CD4-positive, alpha-beta T cell treated with Interferon gamma for 1 hour (primary cell): ENCODE results near the gene PRDX3.
"Not testable (repeated sequence)": the region's sequence is repeated elsewhere in the genome, so short reads cannot be mapped to it uniquely, and the experiment has no call there.

ENCODE experiments used
- DNase-seq: peaks from one replicate; pipeline ENCODE4 v3.0.0-alpha.2; 2020

The PRDX3 gene

DNA sequence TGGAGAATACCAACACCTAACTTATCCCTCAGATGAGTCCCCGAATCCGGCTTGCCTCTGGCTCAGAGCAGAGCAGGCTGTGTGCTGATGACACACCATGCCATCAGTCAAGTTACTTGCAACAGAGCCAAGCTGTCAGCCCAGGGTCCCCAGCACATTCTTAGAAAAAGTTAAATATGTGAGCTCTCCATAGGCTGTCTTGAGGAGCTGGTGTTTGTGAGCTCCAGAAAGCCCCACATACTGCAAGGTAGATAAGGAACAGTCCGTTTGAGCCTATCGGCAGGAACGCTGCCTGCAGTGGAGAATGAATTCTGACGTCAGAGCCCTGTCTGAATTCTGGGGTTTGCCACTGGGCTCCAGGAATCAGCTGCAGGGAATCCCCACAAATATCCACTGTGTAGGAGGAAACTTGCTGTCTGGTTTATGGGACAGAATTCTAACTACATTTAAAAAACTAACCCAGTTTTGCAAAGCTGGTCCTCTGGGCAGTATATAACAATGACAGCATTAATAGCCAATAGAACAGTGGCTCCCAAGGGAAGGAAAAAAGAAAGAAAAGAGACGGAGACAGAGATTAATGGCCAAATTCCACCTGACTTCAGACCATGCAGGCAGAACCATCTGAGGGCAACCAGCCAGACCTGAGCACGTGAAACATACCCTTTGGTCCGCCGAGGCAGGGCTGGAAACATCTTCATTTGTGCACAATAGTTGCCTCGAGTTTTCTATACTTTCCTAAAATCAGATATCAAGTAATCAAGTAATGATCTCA is 16.7 kb downstream of the PRDX3 start:
- DNase-seq = no peak

DNA sequence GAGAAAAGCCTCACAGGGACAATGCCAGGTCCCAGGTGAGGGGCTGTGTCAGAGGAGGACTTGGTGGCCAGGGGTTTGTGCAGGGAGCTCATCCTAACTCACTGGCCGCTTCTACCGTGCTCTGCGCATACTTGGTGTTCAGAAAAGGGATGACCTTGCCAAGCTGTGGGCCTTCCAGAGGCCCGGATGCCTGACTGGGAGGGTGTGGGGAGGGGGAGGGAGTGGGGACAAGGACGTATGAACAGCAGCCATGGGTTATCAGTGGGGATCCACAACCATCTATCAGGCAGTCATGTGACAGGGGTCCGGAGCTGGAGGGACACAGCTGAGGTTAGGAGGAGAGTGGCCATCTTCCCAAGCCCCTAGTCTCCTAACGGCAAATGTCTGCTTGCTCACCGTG is 19.3 kb downstream of the PRDX3 start:
- no peak for DNase-seq

DNA sequence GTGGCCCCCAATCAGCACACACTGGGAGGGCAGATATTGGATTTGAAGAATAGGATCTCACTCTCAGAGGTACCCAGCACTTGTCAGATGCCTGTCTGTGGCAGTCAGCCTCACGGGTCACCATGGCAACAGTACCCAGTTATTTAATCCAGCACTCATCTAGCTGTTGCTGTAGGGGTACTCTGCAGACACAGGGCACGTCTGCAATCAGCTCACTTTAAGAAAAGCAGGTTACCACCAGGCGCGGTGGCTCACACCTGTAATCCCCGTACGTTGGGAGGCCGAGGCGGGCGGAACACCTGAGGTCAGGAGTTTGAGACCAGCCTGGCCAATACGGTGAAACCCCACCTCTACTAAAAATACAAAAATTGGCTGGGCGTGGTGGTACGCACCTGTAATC is 25.0 kb downstream of the PRDX3 start:
- no peak for DNase-seq

DNA sequence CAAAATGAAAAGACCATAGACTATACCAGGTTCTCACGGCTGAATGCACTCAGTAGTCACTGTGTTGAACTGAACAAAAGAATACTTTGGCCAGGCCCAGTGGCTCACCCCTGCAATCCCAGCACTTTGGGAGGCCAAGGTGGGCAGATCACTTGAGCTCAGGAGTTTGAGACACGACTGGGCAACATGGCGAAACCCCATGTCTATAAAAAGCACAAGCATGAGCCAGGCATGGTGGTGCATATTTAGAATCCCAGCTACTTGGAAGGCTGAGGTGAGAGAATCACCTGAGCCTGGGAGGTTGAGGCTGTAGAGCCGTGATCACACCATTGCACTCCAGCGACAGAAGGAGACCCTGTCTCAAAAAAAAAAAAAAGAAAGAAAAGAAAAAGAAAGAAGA is 25.6 kb downstream of the PRDX3 start:
- no peak for DNase-seq

DNA sequence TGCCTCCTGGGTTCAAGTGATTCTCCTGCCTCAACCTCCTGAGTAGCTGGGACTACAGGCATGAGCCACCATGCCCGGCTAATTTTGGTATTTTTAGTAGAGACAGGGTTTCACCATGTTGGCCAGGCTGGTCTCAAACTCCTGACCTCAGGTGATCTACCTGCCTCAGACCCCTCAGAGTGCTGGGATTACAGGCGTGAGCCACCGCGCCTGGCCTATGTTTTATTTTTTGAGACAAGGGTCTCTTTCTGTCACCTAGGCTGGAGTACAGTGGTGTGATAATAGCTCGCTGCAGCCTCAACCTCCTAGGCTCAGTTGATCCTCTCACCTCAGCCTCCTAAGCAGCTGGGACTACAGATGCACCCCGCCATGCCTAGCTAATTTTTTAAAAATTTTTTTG is 27.0 kb downstream of the PRDX3 start:
- not testable (repeated sequence) for DNase-seq

DNA sequence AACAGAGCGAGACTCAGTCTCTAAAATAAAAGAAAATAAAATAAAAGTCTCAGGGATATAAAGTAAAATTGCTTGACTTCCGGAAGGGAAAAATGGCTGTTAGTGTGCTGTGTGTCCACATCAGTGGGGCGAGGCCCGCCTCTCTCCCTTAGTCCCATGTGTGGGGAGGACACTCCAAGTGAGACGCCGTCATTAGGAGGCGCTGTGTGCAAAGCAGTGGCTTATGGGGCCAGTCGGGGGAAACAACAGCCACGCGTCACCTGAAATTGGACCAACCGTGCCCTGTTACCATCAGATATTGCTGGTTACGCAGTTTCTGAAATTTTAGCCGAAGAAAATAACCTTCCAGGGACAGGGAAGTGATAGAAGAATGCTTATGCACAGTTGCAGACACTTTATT is 28.9 kb downstream of the PRDX3 start:
- DNase-seq = no peak

DNA sequence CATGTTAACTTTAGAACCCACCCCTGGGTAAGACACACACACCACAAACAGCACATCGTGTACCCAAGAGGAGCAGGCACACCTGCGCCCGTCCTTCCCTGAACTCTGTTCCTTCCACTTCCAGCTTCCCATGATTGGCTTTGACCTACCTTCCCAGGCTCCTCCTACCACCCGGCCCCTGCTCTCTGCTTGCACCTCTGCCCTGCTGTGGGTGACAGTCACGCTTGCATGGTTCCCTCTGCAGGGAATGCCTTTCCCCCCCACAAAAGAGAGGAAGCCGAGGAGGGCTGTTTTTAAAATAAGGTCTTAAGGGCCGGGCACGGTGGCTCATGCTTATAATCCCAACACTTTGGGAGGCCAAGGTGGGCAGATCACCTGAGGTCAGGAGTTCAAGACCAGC is 29.5 kb downstream of the PRDX3 start:
- DNase-seq = no peak

DNA sequence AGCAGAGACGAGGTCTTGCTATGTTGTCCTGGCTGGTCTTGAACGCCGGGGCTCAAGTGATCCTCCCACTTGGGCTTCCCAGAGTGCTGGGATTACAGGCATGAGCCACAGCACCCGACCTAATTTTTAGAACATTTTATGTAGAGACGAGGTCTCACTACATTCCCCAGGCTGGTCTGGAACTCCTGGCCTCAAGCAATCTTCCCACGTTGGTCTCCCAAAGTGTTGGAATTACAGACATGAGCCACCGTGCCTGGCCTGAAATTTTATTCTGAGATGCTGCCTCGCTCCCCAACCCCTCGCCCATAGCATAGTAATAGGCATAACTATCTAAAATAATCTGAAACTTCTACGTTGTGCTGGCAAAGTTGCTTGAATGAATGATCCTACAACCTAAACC is 35.0 kb downstream of the PRDX3 start:
- DNase-seq = no peak

DNA sequence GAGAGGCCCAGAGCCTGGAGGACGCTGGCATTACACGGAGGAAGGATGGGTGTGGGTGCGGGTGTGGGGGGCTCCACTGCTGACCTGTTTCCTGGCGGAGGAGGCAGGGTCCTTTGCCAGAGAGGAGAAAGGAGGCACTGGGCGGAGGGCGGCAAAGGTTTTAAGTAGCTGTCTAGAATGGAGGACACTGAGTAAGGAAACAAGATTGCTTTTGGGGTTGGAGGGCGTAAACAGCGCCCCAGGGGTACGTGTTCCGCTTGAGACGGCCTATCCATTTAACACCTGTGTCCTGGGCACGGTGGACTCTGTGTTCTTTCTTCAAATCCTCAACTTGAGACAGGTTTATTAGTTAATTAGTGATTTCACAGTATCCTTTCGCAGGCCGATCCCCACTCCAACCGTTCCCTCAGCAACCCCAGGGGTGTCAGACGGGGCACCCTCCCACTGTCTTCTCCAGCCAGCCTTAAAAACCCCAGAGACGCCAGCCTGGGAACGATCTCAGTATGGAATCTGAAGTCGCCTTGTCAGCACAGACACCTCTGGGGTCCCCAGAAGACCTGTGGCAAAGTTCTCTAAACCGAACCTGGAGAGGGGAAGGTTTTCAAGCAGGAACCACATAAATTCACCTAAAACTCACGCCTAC is 37.9 kb downstream of the PRDX3 start:
- DNase-seq = no peak

DNA sequence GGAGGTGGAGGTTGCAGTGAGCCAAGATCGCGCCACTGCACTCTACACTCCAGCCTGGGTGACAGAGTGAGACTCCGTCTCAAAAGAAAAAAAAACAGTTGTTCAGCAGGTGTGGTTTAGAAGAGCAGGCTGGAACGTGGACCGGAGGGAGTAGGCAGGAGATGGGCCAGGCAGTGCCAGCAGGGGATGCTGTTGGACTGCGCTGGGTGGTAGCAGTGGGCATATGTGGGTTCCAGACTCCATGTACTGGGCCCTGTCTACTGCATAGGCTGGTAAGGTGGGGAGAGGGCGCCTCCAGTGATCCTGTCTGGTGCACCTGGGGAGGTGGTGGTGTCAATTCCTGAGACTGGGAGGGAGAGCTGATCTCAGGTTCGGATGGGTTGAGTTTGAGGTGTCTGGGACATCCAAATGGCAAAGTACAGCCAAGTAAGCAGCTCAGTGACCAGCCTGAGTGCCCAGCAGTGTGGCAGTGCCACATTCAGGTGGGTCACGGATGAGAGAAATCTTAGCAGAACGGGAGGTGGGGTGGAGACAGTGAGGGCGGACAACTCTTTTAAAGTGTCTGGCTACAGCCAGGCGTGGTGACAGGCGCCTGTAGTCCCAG is 39.0 kb downstream of the PRDX3 start:
- DNase-seq = peak; percentile 57

DNA sequence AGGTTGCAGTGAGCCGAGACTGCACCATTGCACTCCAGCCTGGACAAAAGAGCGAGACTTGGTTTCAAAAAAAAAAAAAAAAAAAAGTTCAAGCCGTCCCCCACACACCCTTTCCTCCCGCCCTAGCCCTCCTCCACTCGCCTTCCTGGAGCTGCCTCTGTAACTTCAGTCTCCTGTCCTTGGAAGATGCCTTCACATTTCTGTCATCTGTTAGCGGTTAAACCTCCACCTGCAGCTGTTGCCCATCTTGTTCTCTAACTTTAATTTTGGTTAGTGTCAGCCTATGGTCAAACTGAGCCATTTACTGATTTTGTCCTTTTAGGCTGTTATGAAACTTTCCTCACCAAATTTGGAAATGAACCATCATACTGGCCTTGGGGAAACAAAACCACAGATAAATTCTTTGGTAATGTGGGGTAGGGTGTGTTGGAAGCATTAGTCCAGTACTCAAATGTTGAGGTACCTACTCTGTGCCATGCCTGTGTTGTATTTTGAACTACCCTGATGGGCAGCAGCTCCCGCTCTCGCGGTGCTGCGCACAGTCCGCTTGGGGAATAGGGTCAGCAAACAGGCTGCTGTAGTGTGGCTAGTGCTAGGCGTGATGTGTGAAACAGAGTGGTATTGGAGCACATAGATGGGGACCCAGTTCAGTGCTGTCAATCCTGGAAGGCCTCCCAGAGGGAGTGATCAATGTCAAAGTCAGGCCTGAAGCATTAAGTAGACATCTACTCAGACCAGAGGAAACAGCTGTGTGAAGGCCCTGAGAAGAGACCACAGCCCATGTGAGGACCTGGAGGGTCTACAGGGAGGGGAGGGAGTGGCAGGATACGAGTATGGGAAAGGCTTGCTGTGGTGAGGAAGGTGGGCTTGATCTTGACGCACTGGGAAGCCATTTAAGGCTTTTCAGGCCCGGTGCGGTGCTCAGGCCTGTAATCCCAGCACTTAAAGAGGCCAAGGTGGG is 40.0 kb downstream of the PRDX3 start:
- no peak for DNase-seq

DNA sequence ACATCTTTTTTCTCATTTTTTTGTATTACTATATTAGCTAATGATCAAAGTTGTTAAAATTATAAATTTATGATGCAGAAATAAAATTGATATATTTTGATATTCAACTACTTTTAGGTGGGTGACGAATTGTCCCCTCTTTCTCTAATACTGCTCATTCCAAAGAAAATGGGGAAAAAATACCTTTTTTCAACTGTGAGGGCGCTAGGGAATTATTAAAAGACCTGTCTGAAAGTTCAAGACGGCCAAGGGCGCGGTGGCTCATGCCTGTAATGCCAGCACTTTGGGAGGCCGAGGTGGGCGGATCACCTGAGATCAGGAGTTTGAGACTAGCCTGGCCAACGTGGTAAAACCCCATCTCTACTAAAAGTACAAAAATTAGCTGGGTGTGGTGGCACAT is 40.7 kb downstream of the PRDX3 start:
- DNase-seq = not testable (repeated sequence)

DNA sequence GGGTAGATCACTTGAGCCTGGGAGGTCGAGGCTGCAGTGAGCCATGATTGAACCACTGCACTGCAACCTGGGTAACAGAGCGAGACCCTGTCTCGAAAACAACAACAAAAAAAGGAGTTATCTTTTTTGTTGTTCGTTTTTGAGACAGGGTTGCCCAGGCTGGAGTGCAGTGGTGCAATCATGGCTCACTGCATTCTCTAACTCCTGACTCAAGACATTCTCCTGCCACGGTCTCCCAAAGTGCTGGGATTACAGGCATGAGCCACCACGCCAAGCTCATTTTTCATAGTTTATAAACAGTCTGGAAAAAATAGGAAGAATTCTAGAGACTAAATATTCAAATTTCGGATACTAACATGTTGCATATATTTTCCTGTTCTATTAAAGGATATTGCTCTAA is 42.5 kb downstream of the PRDX3 start:
- DNase-seq = no peak

DNA sequence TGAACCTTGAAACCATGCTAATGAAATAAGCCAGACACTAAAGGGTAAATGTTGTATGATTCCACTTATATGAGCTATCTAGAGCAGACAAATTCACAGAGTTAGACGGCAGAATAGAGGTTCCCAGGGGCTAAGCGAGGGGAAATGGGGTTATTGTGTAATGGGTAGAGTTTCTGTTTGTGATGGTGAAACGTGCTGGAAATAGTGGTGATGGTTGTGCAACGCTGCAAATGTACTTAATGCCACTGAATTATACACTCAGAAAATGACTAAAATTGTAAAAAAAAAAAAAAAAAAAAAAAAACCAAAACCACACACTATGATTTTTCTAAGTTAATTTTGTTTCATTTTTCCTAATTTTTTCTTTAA is 43.1 kb downstream of the PRDX3 start:
- peak; percentile 43 for DNase-seq

DNA sequence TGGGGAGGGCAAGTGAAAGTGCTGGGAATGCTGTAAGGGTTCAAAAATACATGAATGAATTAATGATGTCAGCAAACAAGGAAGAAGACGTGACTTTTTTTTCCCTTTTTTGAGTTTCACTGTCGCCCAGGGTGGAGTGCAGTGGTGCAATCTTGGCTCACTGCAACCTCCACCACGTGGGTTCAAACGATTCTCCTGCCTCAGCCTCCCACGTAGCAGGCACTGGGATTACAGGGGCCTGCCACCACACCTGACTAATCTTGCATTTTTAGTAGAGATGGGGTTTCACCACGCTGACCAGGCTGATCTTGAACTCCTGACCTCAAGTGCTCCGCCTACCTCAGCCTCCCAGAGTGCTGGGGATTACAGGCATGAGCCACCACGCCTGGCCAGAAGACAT is 44.7 kb downstream of the PRDX3 start:
- peak; percentile 36 for DNase-seq

DNA sequence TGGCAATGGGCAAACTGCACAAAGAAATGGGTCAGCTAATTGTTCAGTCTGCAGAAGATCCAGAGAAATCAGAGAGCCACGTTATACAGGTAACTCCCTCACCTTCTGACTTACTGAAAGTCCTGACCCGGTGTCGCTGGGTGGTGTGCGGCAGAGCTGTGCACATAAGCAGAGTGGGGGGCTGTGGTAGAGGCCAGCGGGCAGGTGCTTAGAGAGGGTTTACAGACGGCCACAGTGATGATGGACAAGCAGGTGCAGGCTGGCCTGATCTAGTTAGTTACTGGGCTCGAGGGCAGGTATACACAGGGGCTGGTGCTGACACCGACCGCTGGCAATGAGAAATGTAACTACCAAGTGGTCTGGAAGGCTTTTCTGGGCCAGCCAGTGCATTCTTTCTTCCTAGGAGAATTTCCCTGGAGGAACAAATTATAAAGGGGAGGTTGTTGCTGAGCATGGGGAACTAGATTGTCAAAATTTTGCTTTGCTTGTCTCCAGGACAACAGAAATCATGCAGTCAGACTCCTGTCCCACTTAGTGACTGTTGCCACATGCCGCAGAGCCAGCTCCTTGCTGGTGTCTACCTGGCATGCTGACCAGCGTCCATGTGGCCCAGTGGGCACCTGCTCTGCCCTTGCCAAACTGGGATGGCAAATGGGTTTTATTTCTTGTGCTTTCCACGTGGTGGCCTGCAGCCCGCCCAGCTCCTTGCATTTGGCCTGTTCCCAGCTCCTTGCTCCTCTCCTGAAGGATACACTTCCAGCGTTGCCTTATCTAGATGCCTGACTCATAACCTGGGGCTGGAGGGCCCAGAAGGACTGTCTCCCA is 45.9 kb downstream of the PRDX3 start:
- no peak for DNase-seq

DNA sequence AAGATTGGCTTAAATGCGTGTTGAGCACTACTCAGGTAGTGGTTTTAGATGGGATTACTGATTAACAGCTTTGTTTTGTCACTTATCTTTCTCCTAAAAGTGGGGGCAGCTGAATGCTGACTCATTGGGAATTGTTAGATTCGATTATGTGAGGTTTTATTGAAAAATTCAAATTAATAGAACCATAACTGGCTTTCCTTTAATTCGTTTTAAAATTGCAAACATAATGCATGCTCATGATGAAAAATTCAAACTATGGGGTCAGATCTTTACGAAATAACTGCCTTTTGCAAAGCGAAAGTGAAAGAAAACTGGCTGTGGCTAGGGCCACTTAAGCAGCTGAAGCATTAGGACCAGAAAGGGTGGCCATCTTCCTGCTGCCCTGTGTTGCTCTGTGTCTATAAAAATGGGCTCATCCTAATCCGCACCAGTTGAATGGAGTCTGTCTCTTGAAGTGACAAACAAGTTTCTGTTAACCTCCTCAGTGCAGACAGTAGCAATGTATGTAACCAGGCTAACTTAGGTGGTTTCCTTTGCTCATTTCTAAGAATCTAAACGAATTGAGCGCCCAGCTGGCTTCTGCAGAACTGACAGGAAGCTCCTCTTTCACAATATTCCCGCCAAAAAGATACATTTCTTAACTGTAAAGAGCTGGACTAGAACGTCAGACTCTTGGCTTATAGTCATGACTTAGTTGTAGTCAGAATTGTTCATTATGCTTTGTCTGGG is 46.9 kb downstream of the PRDX3 start:
- DNase-seq = peak; percentile 48

DNA sequence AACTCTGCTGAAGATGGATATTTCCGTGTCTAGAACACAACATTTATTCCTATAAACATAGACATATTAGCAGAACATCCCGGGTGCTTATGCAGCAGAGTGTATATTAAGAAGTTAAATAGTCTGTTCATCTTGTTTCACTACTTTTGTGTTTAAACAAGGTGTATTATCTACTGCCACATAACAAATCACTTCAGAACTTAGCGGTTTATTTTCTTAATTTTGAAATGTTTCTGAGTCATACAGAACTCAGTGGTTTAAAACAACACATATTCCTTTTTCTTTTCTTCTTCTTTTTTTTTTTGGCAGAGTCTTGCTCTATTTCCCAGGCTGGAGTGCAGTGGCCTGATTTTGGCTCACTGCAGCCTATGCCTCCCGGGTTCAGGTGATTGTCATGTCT is 48.9 kb downstream of the PRDX3 start:
- no peak for DNase-seq

DNA sequence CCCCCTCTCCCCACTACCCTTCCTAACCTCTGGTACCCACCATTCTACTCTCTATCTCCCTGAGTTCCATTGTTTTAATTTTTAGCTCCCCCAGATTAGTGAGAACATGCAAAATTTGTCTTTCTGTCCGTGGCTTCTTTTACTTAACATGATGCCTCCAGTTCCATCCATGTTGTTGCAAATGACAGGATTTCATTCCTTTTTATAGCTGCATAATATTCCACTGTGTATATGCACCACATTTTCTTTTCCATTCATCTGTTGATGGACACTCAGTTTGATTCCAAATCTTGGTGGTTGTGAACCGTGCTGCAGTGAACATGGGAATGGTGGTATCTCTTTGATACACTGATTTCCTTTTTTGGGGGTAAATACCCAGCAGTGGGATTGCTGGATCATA is 52.7 kb downstream of the PRDX3 start:
- no peak for DNase-seq

DNA sequence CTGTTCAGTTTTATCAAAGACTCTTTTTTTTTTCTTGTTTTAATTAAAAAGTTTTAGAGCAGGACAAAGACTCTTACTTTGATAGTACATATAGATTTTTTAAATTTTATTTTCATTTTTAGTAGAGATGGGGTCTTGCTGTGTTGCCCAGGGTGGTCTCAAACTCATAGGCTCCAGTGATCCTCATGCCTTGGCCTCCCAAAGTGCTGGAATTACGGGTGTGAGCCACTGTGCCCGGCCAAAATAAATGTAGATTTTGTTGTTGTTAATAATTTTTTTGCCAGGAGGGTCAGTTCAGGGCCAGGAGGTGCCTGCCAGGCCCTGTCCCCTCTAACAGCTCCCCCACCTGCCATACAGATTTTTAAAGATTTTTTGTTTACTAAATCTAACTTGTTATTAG is 57.7 kb downstream of the PRDX3 start:
- no peak for DNase-seq

DNA sequence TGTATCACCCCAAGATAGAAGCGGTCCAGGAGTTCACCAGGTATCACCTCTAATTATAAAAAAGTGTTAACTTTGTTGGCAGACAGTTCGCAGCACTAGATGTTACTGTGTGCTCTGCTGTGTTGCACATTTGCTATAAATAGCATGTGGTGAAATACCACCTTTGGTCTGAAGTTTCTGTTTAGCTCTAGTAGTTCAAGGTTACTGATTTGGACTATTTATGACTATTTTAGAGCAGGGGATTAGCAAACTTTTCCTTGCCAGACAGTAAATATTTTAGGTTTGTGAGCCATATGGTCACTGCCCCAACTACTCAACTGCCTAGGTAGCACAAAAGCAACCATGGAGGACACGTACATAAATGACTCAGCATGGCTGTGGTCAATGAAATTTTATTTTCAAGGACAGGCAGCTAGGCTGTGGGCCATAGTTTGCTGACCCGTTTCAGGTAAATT is 58.2 kb downstream of the PRDX3 start:
- no peak for DNase-seq

DNA sequence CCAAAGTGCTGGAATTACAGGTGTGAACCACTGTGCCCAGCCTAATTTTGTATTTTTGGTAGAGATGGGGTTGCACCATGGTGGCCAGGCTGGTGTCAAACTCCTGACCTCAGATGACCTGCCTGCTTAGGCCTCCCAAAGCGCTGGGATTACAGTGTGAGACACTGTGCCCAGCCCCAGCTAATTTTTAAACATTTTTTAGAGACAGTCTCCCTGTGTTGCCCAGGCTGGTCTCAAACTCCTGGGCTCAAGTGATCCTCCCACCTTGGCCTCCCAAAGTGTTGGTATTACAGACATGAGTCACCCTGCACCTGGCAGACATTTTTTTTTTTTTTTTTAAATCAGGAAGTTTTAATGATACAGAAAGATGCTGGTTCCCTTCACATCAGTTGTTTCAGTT is 59.2 kb downstream of the PRDX3 start:
- DNase-seq = no peak
